Erythroblast (primary cell): ENCODE data around the gene CALML6.
"Not testable (repeated sequence)": the region's sequence is repeated elsewhere in the genome, so short reads cannot be mapped to it uniquely, and the experiment has no call there.

ENCODE experiments used
- DNase-seq, 2 experiments: peaks; one replicate each; lab custom pipeline; 2025; lab: John Stamatoyannopoulos, UW
- GATA1 ChIP-seq: IDR thresholded peaks from 2 replicates; pipeline ENCODE4 v1.6.1; 2011; ENCODE audit warnings: low read depth, mild to moderate bottlenecking, control low read depth, low read length, moderate library complexity
- POLR2A ChIP-seq: IDR thresholded peaks from 2 replicates; pipeline ENCODE4 v1.6.1; 2011; ENCODE audit warnings: mild to moderate bottlenecking, low read length

CALML6 gene

DNA sequence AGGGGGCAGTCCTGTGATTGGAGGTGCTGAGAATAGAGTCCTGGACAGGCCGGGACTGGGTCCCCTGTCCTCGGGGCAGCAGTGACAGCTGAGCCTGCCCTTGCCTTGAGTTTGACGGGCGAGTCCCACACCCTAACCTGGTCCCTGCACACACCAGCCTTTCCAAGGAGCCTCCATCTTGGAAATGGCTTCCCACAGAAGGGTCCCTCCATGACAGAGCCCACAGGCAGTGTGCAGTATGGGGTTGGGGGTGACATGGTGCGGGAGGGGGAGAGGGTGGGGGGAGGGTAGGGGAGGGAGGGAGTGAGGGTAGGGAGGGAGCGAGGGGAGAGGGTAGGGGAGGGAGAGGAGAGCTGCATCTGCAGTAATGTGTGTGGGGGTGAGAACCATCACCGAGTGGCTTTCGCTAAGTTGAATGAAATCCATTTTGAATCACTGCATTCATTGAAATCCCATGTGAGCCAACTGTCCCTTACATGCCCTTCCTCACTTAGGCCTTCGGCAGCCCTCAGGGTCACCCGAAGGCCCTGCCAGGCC lies 14.1 kb downstream of the CALML6 start:
- DNase-seq: no peak
- TF ChIP-seq GATA1 (no peak), POLR2A (no peak)

DNA sequence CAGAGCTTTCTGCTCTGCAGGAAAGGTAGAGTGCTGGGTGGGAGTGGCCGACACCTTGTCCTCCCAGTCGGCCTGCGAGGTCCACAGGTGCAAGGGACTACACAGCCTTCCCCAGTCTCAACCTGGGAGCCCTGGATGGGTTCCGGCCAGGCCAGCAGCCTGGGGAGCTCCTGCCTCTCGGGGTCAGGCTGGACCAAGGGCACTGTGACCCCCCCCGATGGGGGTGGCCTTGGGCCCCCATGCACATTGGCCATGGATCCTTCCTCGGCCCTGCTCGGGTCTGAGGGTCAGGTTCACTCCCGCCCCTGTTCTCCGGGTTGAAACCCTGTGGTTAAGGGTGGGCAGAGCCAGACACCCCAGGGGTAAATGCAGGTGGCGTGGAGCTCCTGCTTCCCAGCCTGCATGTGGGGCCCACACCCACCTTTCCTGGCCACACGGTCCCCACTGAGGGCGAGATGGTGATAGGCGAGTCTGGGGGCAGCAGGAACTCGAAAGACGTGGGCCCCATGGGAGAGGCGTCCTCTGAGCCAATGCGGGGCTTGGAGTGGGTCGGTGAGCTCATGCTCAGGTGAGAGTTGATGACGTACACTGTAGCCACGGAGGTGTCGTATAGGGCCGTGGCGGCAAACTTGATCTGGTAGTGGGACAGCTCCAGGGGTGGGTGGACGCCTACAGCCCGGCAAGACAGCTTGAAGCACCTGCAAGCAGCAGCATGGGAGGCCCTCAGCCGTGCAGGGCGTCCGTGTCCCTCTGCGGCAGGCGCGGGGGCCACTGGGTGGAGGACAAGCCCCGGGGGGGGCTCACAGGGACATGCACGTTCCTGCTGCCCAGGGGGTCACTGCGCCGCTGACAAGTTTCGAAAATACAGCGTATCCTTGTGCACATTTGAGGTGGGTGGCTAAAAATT lies 14.8 kb downstream of the CALML6 start:
- DNase-seq: no peak
- TF ChIP-seq GATA1: no peak
- TF ChIP-seq POLR2A: no peak

DNA sequence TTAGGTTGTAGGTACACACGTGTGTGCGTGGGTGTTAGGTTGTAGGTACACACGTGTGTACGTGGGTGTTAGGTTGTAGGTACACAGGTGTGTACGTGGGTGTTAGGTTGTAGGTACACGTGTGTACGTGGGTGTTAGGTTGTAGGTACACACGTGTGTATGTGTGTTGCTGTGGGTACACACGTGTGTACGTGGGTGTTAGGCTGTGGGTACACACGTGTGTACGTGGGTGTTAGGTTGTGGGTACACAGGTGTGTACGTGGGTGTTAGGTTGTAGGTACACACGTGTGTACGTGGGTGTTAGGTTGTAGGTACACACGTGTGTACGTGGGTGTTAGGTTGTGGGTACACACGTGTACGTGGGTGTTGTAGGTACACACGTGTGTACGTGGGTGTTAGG lies 19.8 kb downstream of the CALML6 start:
- DNase-seq: not testable (repeated sequence)

DNA sequence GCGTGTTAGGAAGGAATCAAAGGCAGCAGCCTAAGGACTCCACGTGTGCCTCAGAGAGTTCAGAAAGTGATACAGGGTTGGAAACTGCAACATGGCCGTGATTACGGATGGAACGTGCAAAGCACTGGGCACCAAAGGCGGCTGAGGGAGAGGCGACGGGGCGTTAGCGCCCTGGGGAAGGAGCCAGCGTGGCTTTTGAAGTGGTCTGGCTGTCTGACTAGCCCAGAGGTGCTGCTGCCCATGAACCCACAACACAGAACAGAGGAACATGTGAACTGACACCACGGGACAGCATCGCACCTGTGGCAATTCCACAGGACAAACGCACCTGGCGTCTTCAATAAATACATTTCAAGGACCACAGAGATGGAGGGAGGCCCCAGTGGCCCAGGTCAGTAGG lies 22.0 kb downstream of the CALML6 start:
- no peak for TF ChIP-seq GATA1
- no peak for TF ChIP-seq POLR2A
- no peak for DNase-seq

DNA sequence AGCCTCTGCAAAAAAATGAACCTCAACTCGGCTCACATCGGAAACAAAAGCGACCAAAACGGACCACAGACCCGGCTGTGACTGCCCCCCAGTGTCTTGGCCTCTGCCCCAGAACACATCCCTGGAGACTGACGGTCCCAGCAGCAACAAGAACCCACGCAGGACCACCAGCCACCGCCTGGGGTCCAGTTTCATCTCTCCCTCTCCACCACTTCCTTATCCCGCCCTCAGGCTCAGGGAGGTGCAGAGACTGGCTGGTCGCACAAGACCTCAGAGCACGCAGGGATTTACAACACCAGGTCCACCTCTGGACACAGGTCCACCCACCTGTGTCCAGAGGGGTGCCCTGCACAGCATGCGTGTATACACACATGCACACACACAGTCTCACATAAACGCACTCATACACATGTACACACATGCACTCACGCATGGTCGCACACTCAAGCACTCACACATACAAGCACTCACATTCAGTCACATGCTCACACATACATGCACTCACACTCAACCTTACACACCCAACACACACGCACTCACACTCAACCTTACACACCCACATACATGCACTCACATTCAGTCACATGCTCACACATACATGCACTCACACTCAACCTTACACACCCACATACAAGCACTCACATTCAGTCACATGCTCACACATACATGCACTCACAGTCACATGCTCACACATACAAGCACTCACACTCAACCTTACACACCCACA lies 22.7 kb downstream of the CALML6 start:
- DNase-seq: no peak
- TF ChIP-seq GATA1 (no peak), POLR2A (no peak)

DNA sequence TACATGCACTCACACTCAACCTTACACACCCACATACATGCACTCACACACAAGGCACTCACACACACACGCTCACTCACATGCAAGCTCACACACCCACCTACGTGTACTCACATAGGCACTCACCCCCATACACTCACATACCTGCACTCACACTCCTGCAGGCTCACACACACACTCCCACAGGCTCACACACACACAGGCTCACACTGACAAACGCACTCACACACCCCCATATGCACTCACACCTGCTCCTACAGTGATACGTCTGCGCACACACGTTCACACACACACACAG lies 23.2 kb downstream of the CALML6 start:
- no peak for TF ChIP-seq POLR2A
- no peak for TF ChIP-seq GATA1

DNA sequence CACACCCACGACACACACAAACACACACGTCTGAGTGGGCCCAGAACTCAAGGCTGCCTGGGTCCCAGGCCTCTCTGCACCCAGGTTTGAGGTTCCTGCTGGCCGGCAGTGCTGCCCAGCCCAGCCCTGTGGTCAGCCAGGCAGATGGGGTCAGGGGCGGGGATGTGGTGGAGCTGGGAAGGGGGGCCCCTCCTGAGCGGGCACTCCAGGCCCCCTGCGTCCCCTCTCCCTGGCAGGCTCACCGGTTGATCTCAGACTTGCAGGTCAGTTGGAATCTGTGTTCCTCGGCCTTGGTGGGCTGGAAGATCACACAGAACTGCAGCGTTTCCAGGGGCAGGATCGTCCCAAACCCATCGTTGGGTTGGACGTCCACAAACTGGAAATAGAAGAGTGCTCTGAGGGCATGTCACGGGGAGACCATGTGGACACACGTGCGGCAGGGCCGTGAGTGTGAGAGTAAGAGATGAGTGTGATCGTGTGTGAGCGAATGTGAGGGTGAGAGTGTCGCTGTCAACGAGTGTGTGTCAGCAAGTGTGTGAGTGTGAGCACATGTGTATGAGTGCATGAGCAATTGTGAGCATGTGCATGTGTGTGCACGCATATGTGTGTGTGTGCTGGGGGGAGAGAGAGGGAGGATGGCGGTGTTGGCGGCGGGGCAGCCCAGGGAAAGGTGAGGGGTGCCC lies 23.7 kb downstream of the CALML6 start:
- TF ChIP-seq POLR2A (no peak), GATA1 (no peak)

More for the DNA sequence above, 23.2 kb downstream of the CALML6 start:
- no peak for DNase-seq

DNA sequence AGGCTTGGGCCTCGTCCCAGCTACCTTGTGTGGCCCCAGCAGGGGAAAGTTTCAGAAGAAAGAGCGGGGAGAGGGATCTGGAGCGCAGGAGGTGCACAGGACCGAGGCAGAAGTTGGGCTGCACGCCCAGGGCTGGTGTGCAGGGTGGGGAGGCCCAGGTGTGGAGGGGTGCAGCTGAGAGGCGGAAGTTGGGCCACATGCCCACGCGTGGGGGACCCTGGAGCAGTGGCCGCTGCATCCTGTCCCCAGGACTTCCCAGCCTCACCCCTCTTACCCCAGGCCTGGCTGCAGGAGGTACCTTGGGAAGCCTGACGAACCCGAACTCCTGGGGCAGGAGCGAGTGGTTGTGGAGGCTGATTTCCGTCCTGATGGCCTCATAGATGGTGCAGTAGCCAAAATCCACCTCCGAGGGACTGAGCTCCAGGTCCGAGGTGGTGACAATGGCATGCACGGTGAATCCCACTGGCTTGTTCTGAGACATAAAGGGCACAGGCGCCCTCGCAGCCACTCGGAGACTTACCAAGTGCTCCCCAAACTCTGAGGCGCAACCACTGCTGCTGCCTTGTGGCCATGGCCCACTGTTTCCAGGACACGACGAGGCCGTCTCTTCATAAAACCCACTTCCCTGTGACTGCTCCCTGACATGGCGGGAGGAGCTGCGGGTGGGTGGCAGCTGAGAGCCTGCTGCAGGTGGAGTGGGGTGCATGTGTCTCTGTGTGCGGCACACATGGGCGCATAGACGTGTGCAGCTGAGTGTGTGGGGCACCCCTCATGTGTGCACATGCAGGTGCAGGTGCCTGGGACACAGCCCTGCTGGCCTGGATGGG lies 24.4 kb downstream of the CALML6 start:
- DNase-seq: no peak
- TF ChIP-seq POLR2A (no peak), GATA1 (no peak)

More for the DNA sequence above, 23.7 kb downstream of the CALML6 start:
- DNase-seq: no peak

DNA sequence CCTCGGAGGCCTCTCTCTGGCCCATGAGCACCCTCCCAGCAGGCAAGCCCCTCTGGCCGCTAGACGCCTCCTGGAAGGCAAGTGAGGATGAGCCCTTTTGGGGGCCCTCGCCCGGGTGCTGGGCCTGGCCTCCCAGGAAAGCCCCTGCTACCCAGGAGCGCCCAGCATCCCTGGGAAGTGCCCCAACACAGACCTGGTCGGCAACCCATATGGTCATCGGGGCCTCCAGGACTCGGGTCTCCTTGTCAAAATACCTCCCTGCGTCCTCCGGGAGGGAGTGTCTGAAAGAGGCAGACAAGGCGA lies 25.0 kb downstream of the CALML6 start:
- TF ChIP-seq POLR2A (no peak), GATA1 (no peak)
- no peak for DNase-seq

DNA sequence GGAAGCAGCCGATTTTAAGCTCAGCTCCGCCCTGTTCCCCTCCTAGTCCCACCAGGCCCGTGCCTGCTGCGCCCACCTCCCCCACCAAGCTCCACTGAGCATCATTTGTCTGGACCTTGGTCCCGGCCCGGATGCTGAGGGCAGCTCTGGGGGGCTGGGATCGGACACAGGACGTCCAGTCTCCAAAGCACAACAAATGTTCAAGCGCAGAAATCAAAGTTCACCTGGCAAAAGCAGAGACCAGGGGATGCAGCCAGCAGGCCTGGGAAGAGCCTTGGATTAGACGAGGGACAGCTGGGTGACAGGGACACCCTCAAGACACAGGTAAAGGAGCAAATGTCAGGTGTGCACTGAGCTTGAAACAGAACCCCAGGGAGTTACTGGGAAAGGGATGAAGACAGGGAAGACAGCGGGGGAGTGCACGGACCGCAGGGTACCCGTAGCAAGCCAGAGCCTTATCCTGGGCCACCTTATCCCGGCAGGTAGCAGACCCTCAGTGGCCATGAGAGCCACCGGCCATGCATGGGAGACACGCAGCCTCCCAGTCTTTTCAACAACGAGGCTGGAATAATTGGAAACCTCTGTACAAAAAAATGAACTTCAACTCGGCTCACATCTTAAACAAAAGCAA lies 26.3 kb downstream of the CALML6 start:
- DNase-seq: no peak
- TF ChIP-seq GATA1: no peak
- TF ChIP-seq POLR2A: no peak

DNA sequence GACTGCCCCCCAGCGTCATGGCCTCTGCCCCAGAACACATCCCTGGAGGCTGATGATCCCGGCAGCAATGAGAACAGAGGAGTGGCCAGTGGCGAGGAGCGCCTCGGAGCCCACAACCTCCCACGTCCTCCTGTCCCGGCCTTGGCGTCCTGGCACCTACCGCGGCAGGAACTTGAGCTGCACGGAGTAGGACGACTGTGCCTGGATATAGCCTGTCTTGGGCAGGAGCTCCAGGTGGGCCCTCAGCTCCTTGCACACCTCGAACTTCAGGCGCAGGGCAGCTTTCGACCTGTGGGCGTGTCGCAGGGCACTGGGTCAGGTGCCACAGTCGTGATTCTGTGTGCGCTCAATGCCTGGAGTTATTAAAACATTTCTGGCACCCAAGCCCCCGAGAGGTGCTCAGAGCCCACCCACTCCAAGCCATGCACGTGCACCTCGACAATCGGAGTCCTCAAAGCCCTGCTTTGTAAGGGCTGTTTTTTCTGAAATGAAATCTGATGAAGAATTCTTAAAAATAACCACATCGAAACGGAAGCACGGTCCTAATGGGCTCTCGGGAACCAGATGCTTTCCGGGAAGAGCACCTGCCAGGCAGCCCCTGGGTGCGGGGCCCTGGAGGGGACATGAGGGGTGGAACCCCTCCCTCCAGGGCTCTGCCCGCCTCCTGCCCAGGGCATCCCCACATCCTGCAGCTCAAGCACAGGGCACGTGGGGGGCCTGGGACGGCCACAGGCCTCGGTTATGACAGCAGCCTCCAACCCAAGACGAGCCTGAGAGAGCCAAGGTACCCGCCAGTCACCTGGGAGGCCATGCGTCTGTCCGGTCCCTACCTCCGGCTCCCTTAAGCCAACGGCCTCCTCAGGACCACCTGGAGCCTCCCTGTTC lies 27.1 kb downstream of the CALML6 start:
- no peak for DNase-seq
- no peak for TF ChIP-seq GATA1
- no peak for TF ChIP-seq POLR2A
